Tibial artery (tissue), 4 donors: ENCODE measurements around the gene KRTCAP3.

Experiments
- DNase-seq, 2 donors: peaks; one replicate each; pipeline ENCODE4 v3.0.0-alpha.2; 2019
- H3K27ac ChIP-seq, 2 donors: fragments of 200-600 bp; sonication (generic) in 1 of 2; 1 replicate in 1 of 2; 2 replicates in 1 of 2; pipeline ENCODE4 v1.5.1; 2018 to 2019; ENCODE audit warnings: mild to moderate bottlenecking in 1 of 2
- H3K27me3 ChIP-seq, 2 donors: fragments of 200-600 bp; sonication (generic) in 1 of 2; one replicate each; pipeline versions ENCODE4 v1.5.1 to v1.6.0; 2016 to 2019
- H3K36me3 ChIP-seq, 3 donors: fragments of 200-600 bp; sonication (generic) in 2 of 3; one replicate each; pipeline ENCODE4 v1.5.1; 2016 to 2019; ENCODE audit warnings: mild to moderate bottlenecking in 2 of 3
- H3K4me1 ChIP-seq, 4 donors: fragments of 200-600 bp; sonication (generic) in 2 of 4; 1 replicate in 3 of 4; 2 replicates in 1 of 4; pipeline ENCODE4 v1.5.1; 2016 to 2019
- H3K4me3 ChIP-seq, 2 donors: fragments of 200-600 bp; sonication (generic) in 1 of 2; 1 replicate in 1 of 2; 2 replicates in 1 of 2; pipeline ENCODE4 v1.5.1; 2018 to 2019; ENCODE audit warnings: mild to moderate bottlenecking in 2 of 2
- H3K9me3 ChIP-seq, 3 donors: fragments of 200-600 bp; sonication (generic) in 1 of 3; one replicate each; pipeline ENCODE4 v1.5.1; 2016 to 2019
- intact Hi-C: fragments of 100-400 bp; cut with DNase I; formaldehyde crosslinking; loops from one replicate; pipeline ENCODE4 v1.15.0; 2023; ENCODE audit warnings: low total_unique reads
- TF ChIP-seq, protein P1 (sequence below), 2 experiments: fragments of 200-600 bp in 1 of 2; fragments of 450-650 bp in 1 of 2; IDR thresholded peaks; one replicate each; pipeline ENCODE4 v1.5.1; 2017 to 2019; ENCODE audit warnings: antibody characterized with exemption in 2 of 2, mild to moderate bottlenecking in 1 of 2, moderate library complexity in 1 of 2

Gene KRTCAP3

DNA sequence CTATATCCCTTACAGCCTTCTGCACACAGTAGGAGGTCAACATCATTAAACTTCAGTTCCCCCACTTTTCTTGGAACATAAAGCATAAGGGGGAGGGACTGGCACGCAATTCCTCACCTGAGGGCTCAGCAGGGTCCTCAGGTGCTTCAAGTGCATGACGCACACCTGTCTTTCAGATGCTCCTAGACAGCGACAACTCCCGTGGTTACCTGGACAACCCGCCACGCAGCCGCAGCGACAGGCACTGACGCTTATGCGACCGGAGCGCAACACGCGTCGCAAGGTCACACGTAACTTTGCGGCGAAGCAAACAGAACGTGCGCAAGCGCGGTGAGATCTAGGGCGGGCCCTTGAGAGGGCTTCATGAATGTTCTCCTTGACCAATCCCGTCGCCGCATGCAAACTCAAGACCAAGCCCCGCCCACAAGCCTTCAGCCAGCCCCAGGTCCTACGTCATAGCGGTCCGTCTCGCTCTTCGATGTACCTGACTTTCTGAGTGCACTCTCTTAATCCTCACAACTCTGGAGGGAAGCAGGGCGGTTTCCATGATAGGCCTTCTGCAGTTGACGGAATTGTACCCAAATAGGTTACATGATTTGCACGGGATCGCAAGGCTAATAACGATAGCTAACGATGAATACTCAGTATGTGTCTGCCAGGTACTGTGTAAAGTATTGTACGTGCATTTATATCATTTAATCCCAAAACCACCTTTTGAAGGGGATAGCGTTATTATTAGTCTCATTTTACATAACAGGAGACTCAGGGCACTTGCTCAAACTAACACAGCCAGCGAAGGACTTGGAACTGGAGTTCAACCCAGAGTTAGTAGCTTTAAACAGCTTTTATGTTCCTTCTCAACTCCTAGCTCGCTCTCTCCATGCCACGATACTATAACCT, 47.6 kb downstream of the KRTCAP3 start, which contains the start of gene IFT172:
TSS of gene IFT172 (minus strand) at position 246 of the 900 bp plus-strand sequence. CDS start at position 156, 90 bp downstream.
- peak within 1 kb of the TSS; percentile 60 to 64 for H3K4me3 ChIP-seq
- TF ChIP-seq, protein P1, sequence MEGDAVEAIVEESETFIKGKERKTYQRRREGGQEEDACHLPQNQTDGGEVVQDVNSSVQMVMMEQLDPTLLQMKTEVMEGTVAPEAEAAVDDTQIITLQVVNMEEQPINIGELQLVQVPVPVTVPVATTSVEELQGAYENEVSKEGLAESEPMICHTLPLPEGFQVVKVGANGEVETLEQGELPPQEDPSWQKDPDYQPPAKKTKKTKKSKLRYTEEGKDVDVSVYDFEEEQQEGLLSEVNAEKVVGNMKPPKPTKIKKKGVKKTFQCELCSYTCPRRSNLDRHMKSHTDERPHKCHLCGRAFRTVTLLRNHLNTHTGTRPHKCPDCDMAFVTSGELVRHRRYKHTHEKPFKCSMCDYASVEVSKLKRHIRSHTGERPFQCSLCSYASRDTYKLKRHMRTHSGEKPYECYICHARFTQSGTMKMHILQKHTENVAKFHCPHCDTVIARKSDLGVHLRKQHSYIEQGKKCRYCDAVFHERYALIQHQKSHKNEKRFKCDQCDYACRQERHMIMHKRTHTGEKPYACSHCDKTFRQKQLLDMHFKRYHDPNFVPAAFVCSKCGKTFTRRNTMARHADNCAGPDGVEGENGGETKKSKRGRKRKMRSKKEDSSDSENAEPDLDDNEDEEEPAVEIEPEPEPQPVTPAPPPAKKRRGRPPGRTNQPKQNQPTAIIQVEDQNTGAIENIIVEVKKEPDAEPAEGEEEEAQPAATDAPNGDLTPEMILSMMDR (IDR thresholded peaks at IDR 0.05): no peak
- no peaks in the 10 kb centered on the region for H3K9me3 ChIP-seq
- peaks cover 0 to 14% (median under 1%) of the 10 kb centered on the region in 3 donors for H3K36me3 ChIP-seq
- no peaks in the 10 kb centered on the region for H3K27me3 ChIP-seq
- DNase-seq: peak; percentile 99
- H3K4me1 ChIP-seq: peaks cover 0 to 23% (median 15%) of the 10 kb centered on the region in 4 donors
- intact Hi-C loops: loop anchor here (10.0 kb wide), 1 partner anchor 95 kb away; the partner anchor contains the start of gene ZNF512
- peak within 1 kb of the TSS; percentile 64 to 76 for H3K27ac ChIP-seq

- Histone ChIP-seq H3K4me3 (no peak overlapping the region), H3K36me3 (peaks cover 0 to 4% (median 0%) of the 10 kb centered on the region in 3 donors), H3K4me1 (peaks cover 0 to 30% (median 18%) of the 10 kb centered on the region in 4 donors), H3K27me3 (peaks cover 0 to 6% of the 10 kb centered on the region in 2 donors), H3K9me3 (no peaks in the 10 kb centered on the region), H3K27ac (no peak overlapping the region)
- intact Hi-C loops: loop anchor here (10.0 kb wide), 1 partner anchor 92 kb away; the partner anchor contains the start of gene ZNF512
- TF ChIP-seq, protein P1 (IDR thresholded peaks at IDR 0.05): no peak
- DNase-seq: no peak
Observed at GRCh38 chr2:27492557-27492956, 50.4 kb downstream of the KRTCAP3 start.

- peak overlapping the region; percentile 76 to 80 for H3K27ac ChIP-seq
- H3K9me3 ChIP-seq: no peaks in the 10 kb centered on the region
- no peak for DNase-seq
- TF ChIP-seq, protein P1 (IDR thresholded peaks at IDR 0.05): no peak
- peak overlapping the region; percentile 66 to 77 for H3K4me3 ChIP-seq
- intact Hi-C loops: loop anchor here (10.0 kb wide), 1 partner anchor 91 kb away; the partner anchor contains the start of gene ZNF512
- H3K27me3 ChIP-seq: peaks cover 0 to 9% of the 10 kb centered on the region in 2 donors
- peaks cover 0 to 26% (median 11%) of the 10 kb centered on the region in 4 donors for H3K4me1 ChIP-seq
- peaks cover 0 to 4% (median 0%) of the 10 kb centered on the region in 3 donors for H3K36me3 ChIP-seq
Observed at GRCh38 chr2:27493948-27494283, 51.7 kb downstream of the KRTCAP3 start.
